ENCODE results near the gene RAB15.

GRCh38 chr14:64899958-64900357, 72.2 kb downstream of the RAB15 start:
- no peak for TF ChIP-seq EZH2 (IDR thresholded peaks at IDR 0.05; ENCODE audit: borderline replicate concordance)
- no peak for TF ChIP-seq CTCF (IDR thresholded peaks at IDR 0.05; ENCODE audit: poor library complexity)
- no peak for TF ChIP-seq EZH2phosphoT487 (IDR thresholded peaks at IDR 0.05; ENCODE audit: low read depth, severe bottlenecking, unreplicated experiment)

Measured in hepatocyte (in vitro differentiated cells).